ENCODE measurements around the gene STXBP6.

Gene STXBP6

DNA sequence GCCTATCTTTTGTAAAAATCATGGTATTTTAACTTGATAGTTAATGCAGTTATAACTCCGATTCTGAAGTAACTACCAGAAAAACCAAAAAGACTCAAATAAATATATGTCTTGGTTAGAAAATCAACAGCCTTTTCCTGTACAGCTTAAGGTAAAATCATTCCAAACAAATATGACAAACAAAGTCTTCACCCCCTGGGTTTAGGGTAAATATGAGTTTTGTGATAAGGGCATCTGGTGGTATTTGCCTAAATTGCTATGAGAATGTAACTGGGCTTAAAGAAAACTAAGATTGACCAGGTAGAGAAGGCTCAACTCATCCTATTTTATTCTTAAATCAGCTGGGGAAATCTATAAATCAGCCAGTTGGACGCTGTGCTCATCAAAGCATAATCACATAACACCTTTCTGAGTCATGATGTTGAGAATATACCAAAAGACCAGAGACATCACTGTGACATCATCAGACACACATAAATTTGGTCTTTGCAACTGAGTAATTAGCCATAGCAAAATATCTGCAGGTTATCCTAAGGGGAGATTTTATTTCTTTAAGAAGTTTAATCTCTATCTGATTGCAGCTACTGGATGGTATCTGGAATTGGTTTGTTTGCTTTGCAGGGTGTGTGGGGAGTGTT is 133.9 kb downstream of the STXBP6 start:
- no peak for DNase-seq (ENCODE audit: low read depth in 2 of 2)

GRCh38 chr14:24915403-24915921 is 134.5 kb downstream of the STXBP6 start:
- DNase-seq (ENCODE audit: low read depth in 2 of 2), result no peak

DNA sequence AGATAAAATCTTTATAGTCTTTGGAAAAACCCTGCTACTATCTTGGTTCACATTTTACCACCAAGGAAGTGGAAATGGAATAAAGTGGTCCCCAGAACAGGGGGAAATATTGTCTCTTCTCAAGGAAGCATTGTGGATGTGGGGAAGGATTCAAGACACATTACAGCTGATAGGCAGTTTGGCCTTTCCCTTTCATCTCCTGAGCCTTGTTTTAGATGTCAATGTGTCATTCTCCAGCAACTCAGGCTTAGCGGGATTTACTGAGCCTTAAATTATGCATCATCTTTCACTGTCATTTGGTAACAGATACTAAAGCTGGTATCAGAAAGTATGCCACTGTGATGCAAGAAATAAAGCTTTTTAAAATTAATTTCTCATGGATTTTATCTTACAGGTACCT is 136.2 kb downstream of the STXBP6 start:
- no peak for DNase-seq (ENCODE audit: low read depth in 2 of 2)

- no peak for DNase-seq (ENCODE audit: low read depth in 2 of 2)
Measured at GRCh38 chr14:24913021-24913420, 136.9 kb downstream of the STXBP6 start.

DNA sequence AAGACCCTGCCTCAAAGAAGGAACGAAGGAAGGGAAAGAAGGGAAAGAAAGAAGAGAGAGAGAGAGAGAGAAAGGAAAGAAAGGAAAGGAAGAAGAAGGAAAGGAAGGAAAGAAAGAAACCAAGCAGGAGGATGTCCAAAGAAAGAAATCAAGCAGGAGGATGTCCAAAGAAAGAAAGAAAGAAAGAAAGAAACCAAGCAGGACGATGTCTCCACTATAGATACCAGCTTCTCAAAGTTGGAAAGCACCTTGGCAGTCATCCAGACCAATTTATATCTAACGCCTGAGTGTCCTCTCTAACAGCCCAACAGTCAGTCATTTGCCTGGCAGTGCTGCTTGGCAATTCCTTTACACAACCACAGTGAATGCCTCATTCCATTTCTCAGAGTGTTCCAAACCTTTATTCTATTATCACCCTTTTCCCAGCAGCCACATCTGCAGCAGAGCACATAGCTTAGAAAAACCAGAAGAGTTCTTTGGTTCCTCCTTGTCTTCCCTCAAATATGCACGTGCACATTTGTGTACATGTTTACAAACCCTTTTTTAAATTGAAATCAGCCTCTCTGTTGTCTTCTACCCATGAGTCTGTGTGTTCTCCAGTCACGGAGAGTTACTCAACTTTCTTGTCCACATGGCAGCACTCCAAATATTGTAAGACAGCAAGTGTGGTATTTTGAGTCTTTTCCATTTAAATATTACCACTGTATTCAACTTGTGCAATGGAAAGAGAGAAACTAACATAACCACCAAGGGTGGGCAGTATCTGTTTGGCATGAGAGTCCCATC is 138.4 kb downstream of the STXBP6 start:
- no peak for DNase-seq (ENCODE audit: low read depth in 2 of 2)

- no peak for DNase-seq (ENCODE audit: low read depth in 2 of 2)
Measured at GRCh38 chr14:24910408-24910986, 139.4 kb downstream of the STXBP6 start.

DNA sequence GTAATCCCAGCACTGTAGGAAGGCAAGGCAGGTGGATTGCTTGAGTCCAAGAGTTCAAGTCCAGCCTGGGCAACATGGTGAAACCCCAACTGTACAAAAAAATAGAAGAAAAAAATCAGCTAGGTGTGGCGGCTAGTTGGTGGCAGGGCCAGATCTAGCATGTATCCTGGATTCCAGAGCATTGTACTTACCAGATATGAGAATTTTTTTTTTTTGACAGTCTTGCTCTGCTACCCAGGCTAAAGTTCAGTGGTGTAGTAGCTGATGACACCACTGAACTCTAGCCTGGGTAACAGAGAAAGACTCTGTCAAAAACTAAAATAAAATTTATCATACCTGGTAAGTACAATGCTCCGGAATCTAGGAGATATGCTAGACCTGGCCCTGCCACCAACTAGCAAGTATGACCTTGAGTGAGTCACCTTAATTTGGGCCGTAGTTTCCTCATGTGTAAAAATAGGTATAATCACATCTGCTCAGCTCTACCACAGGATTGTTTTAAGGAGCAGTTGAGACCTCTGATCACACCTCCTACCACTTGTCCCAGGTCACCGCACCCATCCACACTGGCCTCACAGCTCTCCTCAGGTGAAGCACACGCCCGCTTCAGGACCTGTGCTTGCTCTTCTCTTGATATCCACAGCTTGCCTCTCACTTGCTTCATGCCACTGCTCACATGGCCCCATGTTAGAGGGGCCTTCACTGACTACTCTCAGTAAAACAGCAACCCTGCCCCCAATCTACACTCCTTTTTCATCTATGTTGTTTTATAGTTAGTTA is 140.2 kb downstream of the STXBP6 start:
- DNase-seq (ENCODE audit: low read depth in 2 of 2), result no peak

DNA sequence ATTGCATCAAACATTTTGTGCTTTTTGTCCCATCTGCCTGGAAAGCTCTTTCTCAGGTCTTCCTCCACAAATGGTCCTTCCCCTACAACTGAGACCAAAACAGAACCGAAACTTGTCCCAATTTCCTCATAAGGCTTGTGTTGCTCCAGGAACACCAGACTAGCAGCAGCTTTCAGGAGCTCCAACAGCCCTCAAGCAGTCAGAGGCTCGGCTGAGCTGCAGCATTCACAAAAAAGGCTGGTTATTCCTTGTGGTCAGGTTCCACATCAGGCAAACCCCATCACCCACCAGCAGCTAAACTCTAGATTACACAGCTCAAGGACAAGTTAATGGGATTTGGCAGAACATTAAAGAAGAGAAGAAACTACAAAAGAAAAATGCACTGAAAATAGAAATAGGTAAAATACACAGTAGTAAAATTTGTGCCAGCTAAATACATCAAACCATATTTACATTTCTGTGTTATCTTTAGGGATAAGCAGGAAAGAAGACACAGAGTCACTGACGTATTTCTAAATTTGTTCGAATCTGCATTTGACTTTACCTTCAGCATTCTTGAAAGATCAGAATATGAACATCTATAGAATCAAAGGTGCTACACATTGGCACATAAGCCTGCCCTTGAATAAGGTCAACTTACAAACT is 141.2 kb downstream of the STXBP6 start:
- DNase-seq (ENCODE audit: low read depth in 2 of 2), result no peak

- no peak for DNase-seq (ENCODE audit: low read depth in 2 of 2)
Measured at GRCh38 chr14:24904533-24904932, 145.4 kb downstream of the STXBP6 start.

- DNase-seq (ENCODE audit: low read depth in 2 of 2), result no peak
Measured at GRCh38 chr14:24903337-24903736, 146.6 kb downstream of the STXBP6 start.

GRCh38 chr14:24900269-24901100 is 149.5 kb downstream of the STXBP6 start:
- DNase-seq (ENCODE audit: low read depth in 2 of 2), result no peak

GRCh38 chr14:24897793-24898192 is 152.2 kb downstream of the STXBP6 start:
- no peak for DNase-seq (ENCODE audit: low read depth in 2 of 2)

DNA sequence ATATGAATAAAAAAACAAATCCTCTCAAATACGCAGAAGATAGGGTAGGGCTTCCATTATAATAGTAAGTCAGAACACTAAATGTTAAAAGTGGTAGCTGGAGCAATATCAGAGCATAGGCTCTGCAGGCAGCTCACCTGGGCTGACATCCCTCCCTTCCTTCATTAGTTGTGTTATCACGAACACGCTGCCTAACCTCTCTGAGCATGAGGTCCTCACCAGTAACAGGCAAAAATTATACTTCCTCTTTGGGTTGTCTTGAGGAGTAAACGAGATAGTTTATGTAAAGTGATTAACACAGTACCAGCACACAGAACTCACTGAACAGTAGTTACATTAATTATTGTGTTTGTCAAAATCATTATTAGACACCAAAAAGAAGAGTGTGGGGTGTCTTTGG is 154.3 kb downstream of the STXBP6 start:
- DNase-seq (ENCODE audit: low read depth in 2 of 2), result no peak

GRCh38 chr14:24895243-24895583 is 154.7 kb downstream of the STXBP6 start:
- no peak for DNase-seq (ENCODE audit: low read depth in 2 of 2)

- DNase-seq (ENCODE audit: low read depth in 2 of 2), result no peak
Measured at GRCh38 chr14:24894583-24895242, 155.2 kb downstream of the STXBP6 start.

- no peak for DNase-seq (ENCODE audit: low read depth in 2 of 2)
Measured at GRCh38 chr14:24892497-24893051, 157.4 kb downstream of the STXBP6 start.

GRCh38 chr14:24891987-24892496 is 157.9 kb downstream of the STXBP6 start:
- no peak for DNase-seq (ENCODE audit: low read depth in 2 of 2)

DNA sequence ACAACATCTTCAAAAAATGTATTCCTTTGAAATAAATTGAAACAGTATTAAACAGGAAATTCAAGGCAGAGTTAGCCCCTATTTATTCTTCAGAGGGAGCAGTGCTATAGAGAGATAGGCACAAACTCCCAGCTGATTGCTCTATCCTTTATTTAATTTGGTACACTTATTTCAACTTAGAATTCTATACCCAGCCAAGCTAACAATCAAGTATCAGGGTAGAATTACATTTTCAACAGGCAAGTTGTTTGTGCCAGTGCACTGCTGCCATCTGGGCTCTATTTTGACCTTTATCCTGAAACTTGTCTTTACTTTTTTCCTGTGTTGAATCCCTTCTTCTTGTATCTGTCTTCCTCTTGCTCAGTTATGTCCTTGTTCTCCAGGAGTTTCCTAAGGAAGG is 159.2 kb downstream of the STXBP6 start:
- no peak for DNase-seq (ENCODE audit: low read depth in 2 of 2)

DNA sequence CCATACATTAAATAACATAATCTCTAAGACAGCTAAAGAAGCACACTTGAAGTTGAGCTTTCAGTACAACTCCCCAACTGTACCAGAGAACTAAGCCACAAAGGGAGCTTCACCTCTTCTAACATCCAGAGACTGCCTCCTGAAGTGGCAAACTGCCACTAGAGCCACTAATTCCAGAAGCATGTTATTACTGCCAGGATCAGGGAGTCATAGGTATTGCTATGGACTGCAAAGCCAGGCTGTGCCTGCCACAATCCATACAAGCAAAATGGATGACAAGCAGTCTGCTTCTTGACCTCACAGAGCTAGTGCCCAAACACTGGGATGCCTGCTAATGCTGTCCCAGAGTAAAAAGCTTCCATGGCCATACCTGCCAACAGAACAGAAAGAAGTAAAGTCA is 160.1 kb downstream of the STXBP6 start:
- no peak for DNase-seq (ENCODE audit: low read depth in 2 of 2)

DNA sequence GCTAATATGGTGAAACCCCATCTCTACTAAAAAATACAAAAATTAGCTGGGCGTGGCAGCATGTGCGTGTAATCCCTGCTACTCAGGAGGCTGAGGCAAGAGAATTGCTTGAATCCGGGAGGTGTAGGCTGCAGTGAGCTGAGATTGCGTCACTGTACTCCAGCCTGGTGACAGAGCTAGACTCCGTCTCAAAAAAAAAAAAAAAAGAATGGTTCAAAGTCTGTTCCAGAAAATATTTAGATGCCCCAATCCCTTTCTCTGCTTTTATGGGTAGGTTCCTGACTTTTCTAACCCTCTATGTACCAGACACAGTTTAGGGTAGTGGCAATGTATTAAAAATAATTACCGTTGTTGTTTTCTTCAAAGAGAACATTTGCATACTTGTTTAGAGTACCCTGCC is 161.4 kb downstream of the STXBP6 start:
- DNase-seq (ENCODE audit: low read depth in 2 of 2), result no peak
